MCF 10A (cell line): ENCODE results near the gene FBXW4. TPM values are rescaled to one million over a fixed set of nuclear protein-coding genes. Genes with fewer than 3 reads are reported as not detected.

ENCODE experiments used
- BruUV-seq: library from RNA; stranded (reverse); fragments of 400-500 nt; replicated peaks from 2 replicates; lab custom pipeline; 2021; lab: Mats Ljungman, UMichigan
- CTCF ChIA-PET: fragments of 300-600 bp; sonication (Branson Sonifier 250); formaldehyde crosslinking; extraction: SDS; loops from one replicate; lab custom pipeline; 2021; ENCODE audit warnings: antibody characterized with exemption, inconsistent platforms; lab: Yijun Ruan, JAX
- POLR2A ChIA-PET: fragments of 300-600, 350-650 bp; sonication (Branson Sonifier 250); formaldehyde crosslinking; extraction: SDS; loops from one replicate; lab custom pipeline; 2020; ENCODE audit warnings: antibody characterized with exemption, inconsistent platforms; lab: Yijun Ruan, JAX
- DNase-seq: peaks from one replicate; pipeline ENCODE4 v3.0.0-alpha.2; 2018; ENCODE audit not compliant: unreplicated experiment
- H3K27ac Mint-ChIP-seq: one replicate; pipeline ENCODE4 v1.8.0; 2022; ENCODE audit warnings: mild to moderate bottlenecking, low read depth, mixed read lengths; ENCODE audit not compliant: unreplicated experiment
- H3K27me3 Mint-ChIP-seq: one replicate; pipeline ENCODE4 v1.8.0; 2022; ENCODE audit warnings: mixed read lengths; ENCODE audit not compliant: insufficient read depth, unreplicated experiment
- H3K36me3 Mint-ChIP-seq: one replicate; pipeline ENCODE4 v1.8.0; 2022; ENCODE audit warnings: mild to moderate bottlenecking, moderate library complexity, mixed read lengths; ENCODE audit not compliant: insufficient read depth, unreplicated experiment
- H3K4me1 Mint-ChIP-seq: one replicate; pipeline ENCODE4 v1.8.0; 2022; ENCODE audit warnings: mixed read lengths; ENCODE audit not compliant: insufficient read depth, unreplicated experiment
- H3K4me3 Mint-ChIP-seq: one replicate; pipeline ENCODE4 v1.8.0; 2022; ENCODE audit warnings: mild to moderate bottlenecking, moderate library complexity, mixed read lengths; ENCODE audit not compliant: unreplicated experiment
- H3K9me3 Mint-ChIP-seq: one replicate; pipeline ENCODE4 v1.8.0; 2022; ENCODE audit warnings: mixed read lengths; ENCODE audit not compliant: unreplicated experiment
- intact Hi-C: fragments of 100-400 bp; cut with micrococcal nuclease; formaldehyde crosslinking; loops from 2 replicates; pipeline ENCODE4 v1.14.1; 2022
- total RNA-seq: library from RNA; stranded (reverse); gene quantifications from 2 replicates; pipeline ENCODE4 v1.2.3, GENCODE V29; 2022
- TF ChIP-seq, protein P1 (sequence below): fragments of 200-600 bp; IDR thresholded peaks from one replicate; pipeline ENCODE4 v1.8.0; 2022; ENCODE audit warnings: antibody characterized with exemption, mild to moderate bottlenecking; ENCODE audit not compliant: unreplicated experiment

The FBXW4 gene
- total RNA-seq, 1 experiment from 2014 or later: 52.1 TPM

DNA sequence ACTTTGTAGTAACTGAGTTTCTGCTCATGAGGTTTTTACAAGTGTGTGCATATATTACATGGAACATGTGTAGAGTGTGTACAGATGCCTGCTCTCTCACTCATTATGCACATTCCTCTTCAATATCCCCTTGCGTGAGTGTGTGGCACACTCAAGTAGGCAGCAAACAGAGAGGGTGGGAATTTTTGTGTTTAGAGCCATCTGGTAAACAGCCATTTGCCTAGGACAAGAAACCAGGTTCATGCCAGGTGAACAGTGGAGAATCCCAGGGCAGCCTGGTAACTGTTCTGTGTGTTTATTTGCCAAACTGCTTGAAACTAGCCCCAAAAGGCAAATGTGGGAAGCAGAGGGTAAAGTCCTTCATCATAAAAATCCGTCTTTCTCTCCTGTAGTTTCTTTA is 19.9 kb downstream of the FBXW4 start:
- DNase-seq: no peak
- Mint-ChIP-seq H3K4me3 (no peak overlapping the region), H3K27me3 (no peaks in the 10 kb centered on the region), H3K9me3 (no peaks in the 10 kb centered on the region), H3K27ac (no peak overlapping the region), H3K4me1 (no peaks in the 10 kb centered on the region), H3K36me3 (peaks cover 66% of the 10 kb centered on the region)
- ChIA-PET POLR2A (no interaction called here), CTCF (no interaction called here)
- intact Hi-C loops: no loop called here
- no TSS peak for BruUV-seq
- TF ChIP-seq, protein P1, sequence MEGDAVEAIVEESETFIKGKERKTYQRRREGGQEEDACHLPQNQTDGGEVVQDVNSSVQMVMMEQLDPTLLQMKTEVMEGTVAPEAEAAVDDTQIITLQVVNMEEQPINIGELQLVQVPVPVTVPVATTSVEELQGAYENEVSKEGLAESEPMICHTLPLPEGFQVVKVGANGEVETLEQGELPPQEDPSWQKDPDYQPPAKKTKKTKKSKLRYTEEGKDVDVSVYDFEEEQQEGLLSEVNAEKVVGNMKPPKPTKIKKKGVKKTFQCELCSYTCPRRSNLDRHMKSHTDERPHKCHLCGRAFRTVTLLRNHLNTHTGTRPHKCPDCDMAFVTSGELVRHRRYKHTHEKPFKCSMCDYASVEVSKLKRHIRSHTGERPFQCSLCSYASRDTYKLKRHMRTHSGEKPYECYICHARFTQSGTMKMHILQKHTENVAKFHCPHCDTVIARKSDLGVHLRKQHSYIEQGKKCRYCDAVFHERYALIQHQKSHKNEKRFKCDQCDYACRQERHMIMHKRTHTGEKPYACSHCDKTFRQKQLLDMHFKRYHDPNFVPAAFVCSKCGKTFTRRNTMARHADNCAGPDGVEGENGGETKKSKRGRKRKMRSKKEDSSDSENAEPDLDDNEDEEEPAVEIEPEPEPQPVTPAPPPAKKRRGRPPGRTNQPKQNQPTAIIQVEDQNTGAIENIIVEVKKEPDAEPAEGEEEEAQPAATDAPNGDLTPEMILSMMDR: no peak

DNA sequence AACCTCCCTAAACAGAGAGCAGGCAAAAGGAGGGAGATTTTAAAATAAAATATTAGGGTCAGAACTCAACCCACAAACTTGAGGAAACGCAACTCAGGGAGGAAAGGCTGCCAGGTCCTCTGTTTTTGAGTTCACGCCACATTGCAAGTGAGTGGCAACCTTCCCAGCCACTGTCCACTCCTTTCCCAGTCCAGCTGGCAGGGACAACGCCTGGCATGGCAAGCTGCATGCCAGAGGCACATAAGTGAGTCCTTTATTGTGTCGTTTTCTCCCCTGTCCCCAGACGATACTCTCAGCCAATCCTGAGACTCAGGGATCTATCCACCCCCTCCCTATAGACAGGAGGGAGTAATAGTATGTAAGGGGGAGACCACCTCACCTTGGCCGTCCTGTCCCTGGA is 22.4 kb downstream of the FBXW4 start:
- Mint-ChIP-seq H3K27me3 (no peaks in the 10 kb centered on the region), H3K9me3 (no peaks in the 10 kb centered on the region), H3K4me3 (no peak overlapping the region), H3K36me3 (peaks cover 81% of the 10 kb centered on the region), H3K27ac (no peak overlapping the region), H3K4me1 (no peaks in the 10 kb centered on the region)
- no TSS peak for BruUV-seq
- ChIA-PET CTCF (no interaction called here), POLR2A (no interaction called here)
- no peak for DNase-seq
- TF ChIP-seq, protein P1: no peak
- intact Hi-C loops: no loop called here

DNA sequence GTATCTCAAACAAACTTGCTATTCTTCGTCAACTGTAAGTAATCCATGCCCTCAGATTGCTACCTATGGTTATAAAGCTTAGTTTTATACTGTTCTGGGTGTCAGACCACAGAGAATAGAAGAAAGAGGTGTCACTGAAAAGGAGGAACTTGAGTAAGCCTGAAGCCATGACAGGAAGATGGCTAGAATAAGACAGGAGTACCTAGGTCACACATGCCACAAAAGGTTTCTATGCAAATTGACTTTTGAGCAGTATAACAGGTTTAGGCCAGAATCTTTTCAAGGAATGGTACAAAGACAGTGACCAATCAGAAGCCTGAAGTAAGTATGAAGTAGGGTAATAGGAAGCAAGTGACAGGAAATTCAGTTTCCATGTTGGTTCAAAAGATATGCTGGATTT is 23.5 kb downstream of the FBXW4 start:
- Mint-ChIP-seq H3K9me3 (no peaks in the 10 kb centered on the region), H3K4me1 (no peaks in the 10 kb centered on the region), H3K4me3 (no peak overlapping the region), H3K27me3 (no peaks in the 10 kb centered on the region), H3K27ac (no peak overlapping the region), H3K36me3 (peaks cover 81% of the 10 kb centered on the region)
- TF ChIP-seq, protein P1: no peak
- intact Hi-C loops: no loop called here
- ChIA-PET POLR2A (interaction anchor here (0.6 to 1.1 kb wide), 2 partner anchors 9 to 807 kb away, joined by 3 to 4 read pairs; no protein-coding TSS in a partner anchor), CTCF (interaction anchor here (0.6 kb wide), 1 partner anchor 613 kb away, joined by 3 read pairs; no protein-coding TSS in a partner anchor)
- no TSS peak for BruUV-seq
- no peak for DNase-seq

DNA sequence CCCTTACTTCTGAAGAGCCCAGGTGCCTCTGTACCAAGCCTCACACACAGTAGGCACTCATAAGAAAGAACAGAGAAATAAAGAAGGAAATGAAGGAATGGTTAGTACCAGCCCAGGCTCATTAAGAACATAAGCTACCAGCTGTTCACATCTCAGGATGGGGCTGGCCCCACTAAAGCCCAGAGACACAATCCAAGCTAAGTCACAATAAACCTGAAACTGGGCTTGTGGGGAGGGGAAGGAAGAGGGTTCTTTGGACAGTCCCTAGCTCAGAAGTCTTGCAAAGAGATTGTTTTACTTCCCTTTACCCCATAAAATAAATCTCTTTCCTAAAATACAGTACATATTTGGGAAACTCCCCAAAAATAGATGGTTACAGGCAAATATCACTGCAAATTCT is 24.3 kb downstream of the FBXW4 start:
- no peak for DNase-seq
- Mint-ChIP-seq H3K27ac (no peak overlapping the region), H3K4me1 (no peaks in the 10 kb centered on the region), H3K4me3 (no peak overlapping the region), H3K9me3 (no peaks in the 10 kb centered on the region), H3K36me3 (peaks cover 83% of the 10 kb centered on the region), H3K27me3 (no peaks in the 10 kb centered on the region)
- POLR2A ChIA-PET: interaction anchor here (0.6 kb wide), 1 partner anchor 44 kb away, joined by 4 read pairs; no protein-coding TSS in a partner anchor
- CTCF ChIA-PET: interaction anchor here (0.5 kb wide), 1 partner anchor 12 kb away, joined by 3 read pairs; no protein-coding TSS in a partner anchor
- intact Hi-C loops: no loop called here
- TF ChIP-seq, protein P1: no peak
- no TSS peak for BruUV-seq
